GM10266 (cell line): ENCODE results near the gene DEPDC1B.
"Not testable (repeated sequence)": the region's sequence is repeated elsewhere in the genome, so short reads cannot be mapped to it uniquely, and the experiment has no call there.

Experiments used
- DNase-seq: peaks from one replicate; pipeline ENCODE4 v3.0.0; 2012; ENCODE audit errors: extremely low spot score
- CTCF ChIP-seq: IDR thresholded peaks from 2 replicates; pipeline ENCODE4 v1.5.1; 2012; ENCODE audit warnings: mild to moderate bottlenecking, low read depth; ENCODE audit not compliant: control insufficient read depth, insufficient read depth; ENCODE audit errors: missing control alignments

DEPDC1B gene

GRCh38 chr5:60590172-60590571, 109.8 kb downstream of the DEPDC1B start:
- no peak for DNase-seq
- no peak for TF ChIP-seq CTCF

- DNase-seq: not testable (repeated sequence)
Observed at GRCh38 chr5:60587312-60587711, 112.7 kb downstream of the DEPDC1B start.

- TF ChIP-seq CTCF: peak; percentile 58
- DNase-seq: peak; percentile 14
Observed at GRCh38 chr5:60586307-60586901, 113.6 kb downstream of the DEPDC1B start.

DNA sequence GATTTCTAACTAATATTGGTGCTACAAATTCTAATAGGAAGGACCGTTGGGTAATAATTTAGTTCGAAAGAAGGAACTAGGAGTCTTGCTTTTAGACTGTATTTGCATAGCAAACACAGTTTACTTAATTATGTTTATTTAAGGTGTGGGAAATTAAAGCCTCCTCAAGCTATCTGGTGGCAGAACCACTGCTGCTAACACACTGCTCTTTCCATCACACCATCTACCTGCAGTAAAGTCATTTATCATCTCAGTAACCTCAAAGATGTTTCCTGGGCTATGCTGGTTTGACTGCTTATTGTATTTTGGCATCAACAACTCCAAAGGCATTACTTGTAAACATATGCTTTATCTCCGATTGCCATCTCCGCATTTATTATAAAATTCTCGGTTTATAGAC, 114.3 kb downstream of the DEPDC1B start:
- TF ChIP-seq CTCF: no peak

DNA sequence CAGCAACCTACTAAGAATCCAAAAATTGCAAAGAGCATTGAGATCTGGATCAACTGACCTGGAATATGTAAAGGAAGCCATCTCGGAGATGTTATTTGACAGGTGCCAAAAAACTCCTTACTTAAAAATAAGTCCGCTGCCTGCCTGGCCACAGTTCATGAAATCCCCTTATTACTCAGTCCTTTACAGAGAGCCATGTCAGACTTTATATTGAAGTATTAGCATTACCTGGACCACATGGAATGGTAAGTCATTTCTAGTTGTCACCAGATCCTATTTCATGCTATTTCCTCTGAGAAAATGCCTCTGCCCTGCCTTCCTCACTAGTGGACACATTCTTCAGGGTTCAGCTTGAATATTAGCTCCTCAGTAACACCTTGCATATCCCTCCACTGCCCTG, 115.7 kb downstream of the DEPDC1B start:
- no peak for TF ChIP-seq CTCF
- DNase-seq: no peak

More for the DNA sequence above, 114.3 kb downstream of the DEPDC1B start:
- DNase-seq: no peak

- TF ChIP-seq CTCF: no peak
- no peak for DNase-seq
Observed at GRCh38 chr5:60583616-60584015, 116.3 kb downstream of the DEPDC1B start.

GRCh38 chr5:60578315-60578714, 121.7 kb downstream of the DEPDC1B start:
- TF ChIP-seq CTCF: no peak
- no peak for DNase-seq

GRCh38 chr5:60577116-60577515, 122.8 kb downstream of the DEPDC1B start:
- no peak for DNase-seq
- TF ChIP-seq CTCF: no peak
